ENCODE data around the gene MZT2A.
"Not testable (repeated sequence)": the region's sequence is repeated elsewhere in the genome, so short reads cannot be mapped to it uniquely, and the experiment has no call there.

MZT2A gene, protein sequence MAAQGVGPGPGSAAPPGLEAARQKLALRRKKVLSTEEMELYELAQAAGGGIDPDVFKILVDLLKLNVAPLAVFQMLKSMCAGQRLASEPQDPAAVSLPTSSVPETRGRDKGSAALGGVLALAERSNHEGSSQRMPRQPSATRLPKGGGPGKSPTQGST

DNA sequence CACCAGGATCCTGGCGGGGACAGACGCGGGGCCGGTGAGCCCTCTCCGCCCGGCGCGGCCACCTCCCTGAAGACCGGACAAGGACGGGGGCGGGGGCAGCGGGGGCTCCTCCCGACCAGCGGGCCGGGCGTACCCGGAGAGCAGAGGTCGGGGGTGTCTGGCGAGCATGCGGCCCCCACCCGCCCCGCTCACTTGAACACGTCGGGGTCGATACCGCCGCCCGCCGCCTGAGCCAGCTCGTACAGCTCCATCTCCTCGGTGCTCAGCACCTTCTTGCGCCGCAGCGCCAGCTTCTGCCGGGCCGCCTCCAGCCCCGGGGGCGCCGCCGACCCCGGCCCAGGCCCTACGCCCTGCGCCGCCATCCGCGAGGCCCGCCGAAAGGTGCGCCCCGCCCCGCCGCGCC lies at the start of gene MZT2A:
TSS of gene MZT2A (minus strand) at position 383 of the 403 bp plus-strand sequence. CDS start at position 362, 21 bp downstream.
- not testable (repeated sequence) for DNase-seq (ENCODE audit: low read depth)

DNA sequence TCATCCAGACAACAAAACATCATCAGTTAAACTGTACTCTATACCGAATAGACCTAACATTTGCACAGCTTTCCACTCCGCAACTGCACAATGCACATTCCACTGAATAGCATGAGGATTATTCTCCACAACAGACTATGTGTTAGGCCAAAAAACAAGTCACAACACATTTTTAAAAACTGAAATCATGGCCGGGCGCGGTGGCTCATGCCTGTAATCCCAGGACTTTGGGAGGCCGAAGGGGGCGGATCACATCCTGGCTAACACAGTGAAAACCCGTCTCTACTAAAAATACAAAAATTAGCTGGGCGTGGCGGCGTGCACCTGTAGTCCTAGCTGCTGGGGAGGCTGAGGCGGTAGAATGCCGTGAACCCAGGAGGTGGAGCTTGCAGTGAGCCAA lies 46.7 kb upstream of the MZT2A start:
- not testable (repeated sequence) for DNase-seq (ENCODE audit: low read depth)

DNA sequence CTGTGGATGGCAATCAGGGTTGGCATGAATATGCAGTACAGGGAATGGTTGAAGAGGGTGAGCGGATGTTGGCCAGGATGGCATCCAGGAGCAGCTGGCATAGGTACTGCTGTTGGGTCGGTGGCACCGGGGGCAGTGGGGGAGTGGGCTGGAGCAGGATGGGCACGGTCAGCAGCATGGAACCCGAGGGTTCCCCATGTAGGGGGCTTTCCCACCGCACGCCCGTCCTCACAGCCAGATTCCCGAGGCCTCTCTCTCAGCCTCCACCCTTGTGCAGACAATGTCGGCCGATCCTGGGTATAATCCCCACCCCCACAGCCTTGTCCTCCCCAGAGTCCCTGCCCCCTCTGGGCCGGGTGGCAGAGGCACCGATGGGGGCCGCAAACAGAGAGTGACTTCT lies 44.6 kb upstream of the MZT2A start:
- DNase-seq (ENCODE audit: low read depth) = not testable (repeated sequence)

DNA sequence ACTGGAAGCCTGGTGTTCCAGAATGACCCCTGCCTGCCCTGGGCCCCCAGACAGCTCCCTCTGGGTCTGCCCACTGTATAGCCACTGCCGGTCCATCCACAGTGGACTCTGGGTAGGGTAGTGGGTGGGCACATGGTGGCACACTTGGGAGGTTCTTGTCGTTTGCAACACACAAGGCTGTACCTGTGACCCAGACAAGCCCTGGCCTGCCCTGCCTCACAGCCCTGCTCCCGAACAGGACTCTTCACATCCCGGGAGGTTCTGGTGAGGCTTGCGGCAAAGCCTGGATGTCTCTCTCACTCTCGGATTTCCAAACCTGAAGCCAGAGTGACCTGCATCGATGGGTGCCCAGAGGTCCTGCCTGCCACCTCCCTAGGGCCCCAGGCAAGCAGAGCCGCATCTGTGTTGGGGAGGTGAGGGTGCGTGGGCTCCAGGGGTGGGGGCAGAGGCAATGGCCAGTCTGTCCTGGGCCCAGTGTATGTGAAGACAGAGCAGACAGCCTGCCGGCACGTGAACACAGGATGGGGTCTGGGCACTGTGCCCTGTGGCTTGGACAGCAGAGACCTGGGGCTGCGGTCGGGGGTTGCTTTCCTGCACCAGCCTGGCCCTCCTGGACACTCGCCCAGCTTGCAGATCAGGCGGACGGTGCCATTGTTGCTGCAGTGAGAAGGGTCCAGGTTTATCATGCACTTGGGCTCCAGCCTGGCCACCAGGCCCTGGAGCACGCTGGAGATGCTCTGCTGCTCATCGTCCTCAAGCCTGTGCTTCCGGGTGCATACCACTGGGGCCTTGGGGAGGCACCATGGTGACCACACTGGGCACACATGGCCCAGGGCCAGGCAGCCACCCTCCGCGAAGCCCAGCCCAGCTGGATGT lies 44.0 kb upstream of the MZT2A start:
- not testable (repeated sequence) for DNase-seq (ENCODE audit: low read depth)

DNA sequence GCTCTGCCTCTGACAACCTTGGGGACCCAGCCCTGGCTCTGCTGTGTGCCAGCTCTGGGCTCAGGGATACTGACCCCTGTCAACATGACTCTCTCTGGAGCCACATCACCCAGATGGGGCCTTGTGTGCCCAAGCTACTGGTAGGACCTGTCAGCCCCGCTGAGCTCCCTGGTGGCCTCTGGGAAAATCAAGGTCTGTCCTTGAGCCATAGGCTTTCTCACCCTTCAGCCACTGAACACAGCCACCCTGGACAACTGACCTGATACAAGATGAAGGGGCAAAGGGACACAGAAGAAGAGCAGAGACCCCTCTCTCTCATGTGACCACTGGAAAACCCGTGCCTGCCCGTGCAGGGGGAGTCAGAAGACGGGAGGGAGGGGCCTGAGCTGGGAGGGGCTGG lies 43.3 kb upstream of the MZT2A start:
- DNase-seq (ENCODE audit: low read depth) = no peak

DNA sequence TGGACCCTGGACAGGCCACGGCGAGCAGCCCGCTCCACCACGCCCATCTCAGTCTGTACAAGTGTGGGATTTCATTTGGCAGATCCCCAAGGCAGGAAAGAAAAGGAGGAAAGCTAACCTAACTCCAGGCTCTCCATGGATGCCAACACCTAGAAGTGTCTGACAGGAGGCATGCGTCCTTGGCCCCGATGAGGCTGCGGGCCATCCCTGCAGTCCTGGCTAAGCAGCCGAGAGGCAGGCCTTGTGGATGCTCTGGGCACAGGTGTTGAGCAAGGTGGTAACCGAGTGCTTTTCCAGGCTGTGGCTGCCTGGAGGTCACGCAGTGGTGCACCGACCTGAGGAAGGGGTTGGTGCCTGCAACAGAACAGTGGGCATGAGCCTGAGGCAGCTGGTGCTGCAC lies 42.8 kb upstream of the MZT2A start:
- not testable (repeated sequence) for DNase-seq (ENCODE audit: low read depth)

DNA sequence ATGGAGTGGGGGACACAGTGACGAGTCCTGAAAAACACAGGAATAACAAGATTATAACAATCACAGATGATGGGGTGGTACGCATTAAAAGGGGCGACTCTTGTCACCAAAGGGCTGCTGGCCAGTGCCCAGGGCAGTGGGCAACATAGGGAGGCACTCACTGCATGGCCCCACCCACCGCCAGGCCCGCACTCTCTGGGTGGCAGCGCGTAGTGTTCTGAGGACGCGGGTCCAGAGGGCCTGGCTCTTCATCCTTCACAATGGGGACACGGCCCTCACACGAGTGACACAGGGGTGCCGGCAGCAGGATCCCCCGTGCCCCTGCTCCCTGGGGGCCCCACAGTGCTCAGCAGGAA lies 42.1 kb upstream of the MZT2A start:
- not testable (repeated sequence) for DNase-seq (ENCODE audit: low read depth)

DNA sequence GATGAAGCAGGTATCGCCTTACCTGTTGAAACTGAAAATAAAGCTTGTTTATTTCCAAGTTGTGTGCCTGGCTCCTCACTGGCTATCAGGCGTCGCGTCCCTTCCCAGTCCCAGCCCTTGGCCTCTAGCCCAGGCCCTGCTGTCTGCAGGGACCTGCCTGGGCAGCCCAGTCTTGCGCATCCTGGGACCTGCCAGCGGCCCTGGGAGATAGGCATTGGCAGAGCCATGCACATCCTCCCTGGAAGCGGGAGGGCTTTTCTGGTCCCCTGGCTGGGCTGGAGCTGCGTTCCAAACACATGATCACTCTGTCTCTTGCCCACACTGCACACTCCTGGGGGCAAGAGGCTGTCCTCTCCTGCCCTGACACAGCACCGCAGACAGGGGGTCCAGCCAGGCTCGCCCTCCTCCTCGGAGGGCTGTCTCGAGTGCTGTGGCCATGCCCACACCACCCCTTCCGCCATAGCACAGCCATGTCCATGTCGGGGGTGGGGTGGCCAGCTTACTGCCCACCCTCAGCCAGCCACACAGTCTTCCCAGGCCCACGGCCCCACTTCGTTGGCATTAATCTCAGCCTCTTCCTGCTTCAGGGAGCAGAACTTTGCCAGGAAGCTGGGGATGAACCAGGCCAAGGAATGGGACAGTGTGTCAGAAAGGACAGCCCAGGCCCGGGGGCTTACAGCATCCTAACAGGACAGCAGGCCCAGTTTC lies 41.6 kb upstream of the MZT2A start:
- not testable (repeated sequence) for DNase-seq (ENCODE audit: low read depth)

DNA sequence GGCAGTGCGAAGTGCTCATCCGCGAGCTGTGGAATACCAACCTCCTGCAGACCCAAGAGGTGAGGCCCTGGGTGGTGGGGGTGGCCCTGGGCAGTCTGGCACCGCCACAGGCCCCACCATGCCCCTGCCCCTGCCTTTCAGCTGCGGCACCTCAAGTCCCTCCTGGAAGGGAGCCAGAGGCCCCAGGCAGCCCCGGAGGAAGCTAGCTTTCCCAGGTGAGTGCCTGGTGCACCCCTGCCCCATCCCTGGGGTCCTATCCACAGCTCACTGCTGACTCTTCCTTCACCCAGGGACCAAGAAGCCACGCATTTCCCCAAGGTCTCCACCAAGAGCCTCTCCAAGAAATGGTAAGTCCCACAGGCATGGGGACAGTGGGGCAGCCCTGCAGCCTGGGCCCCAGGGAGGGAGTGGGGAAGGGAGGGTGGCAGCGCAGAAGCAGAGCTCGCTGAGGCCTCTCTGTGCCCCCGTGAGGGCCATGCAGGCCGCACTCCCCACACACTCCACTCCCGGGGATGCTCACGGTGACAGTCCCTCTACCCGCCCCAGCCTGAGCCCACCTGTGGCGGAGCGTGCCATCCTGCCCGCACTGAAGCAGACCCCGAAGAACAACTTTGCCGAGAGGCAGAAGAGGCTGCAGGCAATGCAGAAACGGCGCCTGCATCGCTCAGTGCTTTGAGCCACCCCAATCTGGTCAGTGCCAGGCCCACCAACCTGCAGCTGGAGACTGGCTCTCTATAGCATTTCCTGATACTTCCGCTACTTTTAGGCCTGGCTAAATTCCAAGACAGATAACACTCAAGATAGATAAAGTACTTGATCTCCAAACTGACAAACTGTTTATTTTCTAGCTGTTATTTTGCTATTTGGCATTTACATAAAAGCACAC lies 40.8 kb upstream of the MZT2A start:
- not testable (repeated sequence) for DNase-seq (ENCODE audit: low read depth)

DNA sequence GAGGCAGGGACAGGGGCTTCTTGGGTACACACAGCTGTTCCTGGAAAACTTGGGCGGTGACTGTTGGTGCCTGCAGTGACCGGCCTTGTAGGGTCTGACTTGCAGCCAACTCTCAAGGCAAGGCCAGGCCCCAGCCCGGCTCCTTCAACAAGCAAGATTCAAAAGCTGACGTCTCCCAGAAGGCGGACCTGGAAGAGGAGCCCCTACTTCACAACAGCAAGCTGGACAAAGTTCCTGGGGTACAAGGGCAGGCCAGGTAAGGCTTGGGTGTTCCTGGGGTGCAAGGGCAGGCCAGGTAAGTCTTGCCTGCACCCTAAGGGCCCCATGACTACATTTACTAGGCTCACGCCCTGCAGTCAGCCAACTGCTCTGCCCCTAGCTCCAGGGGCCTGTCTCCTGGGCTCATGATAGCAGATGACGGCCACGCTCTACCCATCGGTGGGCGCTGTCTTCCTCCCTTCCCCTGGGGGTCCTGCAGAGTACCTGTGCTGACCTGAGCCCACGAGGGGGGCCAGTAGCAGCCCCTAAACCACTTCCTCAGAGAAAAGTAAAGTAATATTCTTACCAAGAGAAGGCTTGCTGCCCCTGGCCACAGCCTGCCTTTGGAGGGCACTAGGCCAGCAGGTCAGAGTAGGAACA lies 39.5 kb upstream of the MZT2A start:
- not testable (repeated sequence) for DNase-seq (ENCODE audit: low read depth)

DNA sequence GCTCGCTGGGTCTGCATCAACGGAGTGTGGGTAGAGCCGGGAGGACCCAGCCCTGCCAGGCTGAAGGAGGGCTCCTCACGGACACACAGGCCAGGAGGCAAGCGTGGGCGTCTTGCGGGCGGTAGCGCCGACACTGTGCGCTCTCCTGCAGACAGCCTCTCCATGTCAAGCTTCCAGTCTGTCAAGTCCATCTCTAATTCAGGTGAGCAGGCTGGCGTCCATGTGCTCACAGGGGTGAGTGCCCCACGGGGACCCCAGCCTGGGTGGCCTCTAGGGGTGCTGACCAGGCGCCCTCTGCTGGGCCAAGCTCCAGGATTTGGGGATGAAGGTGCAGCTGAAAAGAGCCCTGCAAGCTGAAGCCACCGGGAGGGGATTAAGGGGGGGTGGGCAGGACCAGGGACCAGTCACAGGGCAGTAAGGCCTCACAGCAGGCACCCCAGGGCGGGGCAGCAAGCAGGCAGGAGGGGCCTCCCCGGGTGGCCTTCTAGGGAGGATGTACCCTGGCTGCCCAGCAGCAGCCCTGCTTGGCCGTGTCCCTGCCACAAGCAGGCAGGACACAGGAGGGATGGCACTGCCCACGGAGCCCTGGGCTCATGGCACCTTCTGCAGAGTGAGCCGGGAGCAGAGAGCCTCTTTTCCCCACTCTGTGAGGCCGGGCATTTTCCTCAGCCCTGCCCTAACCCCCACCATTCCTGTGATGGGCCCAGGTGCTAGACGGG lies 38.6 kb upstream of the MZT2A start:
- not testable (repeated sequence) for DNase-seq (ENCODE audit: low read depth)

DNA sequence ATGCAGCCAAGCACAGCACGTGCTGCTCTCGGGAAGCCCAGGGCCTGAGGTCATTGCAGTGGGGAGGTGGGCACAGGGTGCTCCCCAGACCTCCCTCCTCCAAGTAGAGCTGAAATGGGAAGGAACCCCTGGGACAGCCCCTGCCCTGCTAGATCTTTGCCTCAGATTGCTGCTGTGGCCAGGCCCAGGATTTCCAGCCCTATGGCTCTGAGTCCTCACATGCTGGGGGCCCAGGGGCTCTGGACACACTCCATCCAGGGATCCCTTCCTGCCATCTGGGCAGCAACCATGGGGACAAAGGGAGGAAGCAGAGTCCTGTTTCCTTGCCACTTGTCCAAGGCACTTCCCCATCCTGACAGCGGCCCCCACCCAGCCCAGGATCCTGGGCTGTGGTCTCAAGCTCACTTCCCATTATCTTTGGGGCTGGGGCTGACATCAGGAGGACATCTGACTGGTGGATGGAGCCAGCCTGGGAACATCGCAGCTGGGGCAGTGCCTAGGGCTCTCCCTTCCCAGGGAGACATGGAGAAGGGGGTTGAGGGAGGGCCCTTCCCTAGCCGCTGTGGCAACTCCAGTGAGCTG lies 37.8 kb upstream of the MZT2A start:
- not testable (repeated sequence) for DNase-seq (ENCODE audit: low read depth)

DNA sequence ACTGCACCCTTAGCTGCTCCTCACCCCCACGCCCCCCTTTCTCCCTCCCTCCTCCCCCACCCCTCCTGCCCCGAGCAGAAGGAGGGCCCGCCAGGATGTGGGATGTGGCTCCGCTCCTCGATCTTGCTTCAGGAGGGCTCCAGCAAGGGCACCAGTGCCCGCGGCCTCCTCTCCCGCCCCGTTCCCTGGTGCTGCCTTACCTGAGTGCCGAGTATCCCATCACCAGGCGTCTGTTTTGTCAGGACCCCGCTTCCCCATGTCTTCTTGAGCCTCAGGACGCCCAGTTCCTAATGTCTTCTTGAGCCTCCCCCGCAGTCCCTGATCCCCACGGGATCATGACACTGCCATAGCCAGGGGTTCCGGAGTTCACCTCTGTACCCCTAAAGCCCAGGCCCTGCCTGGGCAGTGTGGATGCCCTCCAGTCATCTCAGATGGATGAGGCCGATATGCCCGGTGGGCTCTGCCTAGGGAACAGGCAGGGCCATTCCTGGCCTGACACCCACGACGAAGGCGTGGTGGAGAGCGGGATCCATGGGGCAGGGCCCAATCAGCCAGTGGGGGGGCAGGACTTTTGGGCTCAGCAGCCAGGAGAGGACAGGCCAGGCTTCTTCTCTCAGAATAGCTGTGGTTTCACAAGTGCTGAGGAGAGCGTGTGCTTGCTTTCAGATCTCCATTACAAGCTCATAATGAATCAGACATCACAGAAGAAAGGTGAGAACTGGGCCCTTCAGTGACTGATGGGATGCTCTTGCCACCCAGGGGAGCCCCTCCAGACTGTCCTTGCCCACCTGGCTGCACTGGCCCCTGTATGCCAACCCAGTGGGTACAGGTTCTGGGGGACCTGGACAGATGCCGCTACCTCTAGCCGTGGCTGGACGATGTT lies 37.0 kb upstream of the MZT2A start:
- not testable (repeated sequence) for DNase-seq (ENCODE audit: low read depth)

DNA sequence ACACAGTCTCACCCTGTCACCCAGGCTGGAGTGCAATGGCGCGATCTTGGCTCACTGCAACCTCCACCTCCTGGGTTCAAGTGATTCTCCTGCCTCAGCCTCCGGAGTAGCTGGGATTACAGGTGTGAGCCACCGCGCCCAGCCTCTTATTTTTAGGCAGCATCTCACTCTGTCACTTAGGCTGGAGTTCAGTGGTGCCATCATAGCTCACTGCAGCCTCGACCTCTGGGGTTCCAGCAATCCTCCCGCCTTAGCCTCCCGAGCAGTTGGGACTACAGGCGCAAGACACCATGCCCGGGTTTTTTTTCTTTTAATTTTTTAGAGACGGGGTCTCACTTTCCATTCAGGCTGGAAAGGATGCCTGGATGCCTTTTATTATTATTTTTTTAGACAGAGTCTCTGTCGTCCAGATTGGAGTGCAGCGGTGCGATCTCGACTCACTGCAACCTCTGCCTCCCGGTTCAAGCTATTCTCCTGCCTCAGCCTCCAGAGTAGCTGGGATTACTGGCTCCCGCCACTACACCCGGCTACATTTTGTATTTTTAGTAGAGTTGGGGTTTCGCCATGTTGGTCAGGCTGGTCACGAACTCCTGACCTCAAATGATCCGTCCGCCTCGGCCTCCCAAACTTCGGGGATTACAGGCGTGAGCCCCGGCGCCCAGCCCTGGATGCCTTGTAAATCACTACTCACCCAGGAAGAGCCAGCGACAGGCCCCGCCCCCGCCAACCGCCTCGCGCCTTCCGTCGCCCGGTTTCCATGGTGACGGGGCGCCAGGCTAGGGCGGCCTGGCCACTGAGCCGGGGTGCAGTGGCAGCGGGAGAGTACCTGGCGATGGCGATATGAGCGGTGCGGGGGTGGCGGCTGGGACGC lies 35.2 kb upstream of the MZT2A start, which contains the start of gene CCDC74A:
TSS of gene CCDC74A (plus strand) at position 758 of the 871 bp plus-strand sequence. CDS start at position 841, 83 bp downstream.
- DNase-seq (ENCODE audit: low read depth) = peak; percentile 55

DNA sequence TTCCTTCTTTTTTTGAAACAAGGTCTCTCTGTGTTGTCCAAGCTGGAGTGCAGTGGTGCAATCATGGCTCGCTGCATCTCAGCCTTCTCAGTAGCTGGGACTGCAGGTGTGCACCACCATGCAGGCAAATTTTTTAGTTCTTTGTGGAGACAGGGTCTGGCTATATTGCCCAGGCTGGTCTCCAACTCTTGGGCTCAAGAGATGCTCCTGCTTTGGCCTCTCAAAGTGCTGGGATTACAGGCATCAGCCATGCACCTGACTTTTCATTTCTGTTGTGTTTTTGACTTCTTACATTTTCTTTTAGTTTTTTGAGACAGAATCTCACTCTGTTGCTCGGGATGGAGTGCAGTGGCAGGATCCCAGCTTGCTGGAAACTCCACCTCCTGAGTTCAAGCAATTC lies 33.1 kb upstream of the MZT2A start:
- not testable (repeated sequence) for DNase-seq (ENCODE audit: low read depth)

DNA sequence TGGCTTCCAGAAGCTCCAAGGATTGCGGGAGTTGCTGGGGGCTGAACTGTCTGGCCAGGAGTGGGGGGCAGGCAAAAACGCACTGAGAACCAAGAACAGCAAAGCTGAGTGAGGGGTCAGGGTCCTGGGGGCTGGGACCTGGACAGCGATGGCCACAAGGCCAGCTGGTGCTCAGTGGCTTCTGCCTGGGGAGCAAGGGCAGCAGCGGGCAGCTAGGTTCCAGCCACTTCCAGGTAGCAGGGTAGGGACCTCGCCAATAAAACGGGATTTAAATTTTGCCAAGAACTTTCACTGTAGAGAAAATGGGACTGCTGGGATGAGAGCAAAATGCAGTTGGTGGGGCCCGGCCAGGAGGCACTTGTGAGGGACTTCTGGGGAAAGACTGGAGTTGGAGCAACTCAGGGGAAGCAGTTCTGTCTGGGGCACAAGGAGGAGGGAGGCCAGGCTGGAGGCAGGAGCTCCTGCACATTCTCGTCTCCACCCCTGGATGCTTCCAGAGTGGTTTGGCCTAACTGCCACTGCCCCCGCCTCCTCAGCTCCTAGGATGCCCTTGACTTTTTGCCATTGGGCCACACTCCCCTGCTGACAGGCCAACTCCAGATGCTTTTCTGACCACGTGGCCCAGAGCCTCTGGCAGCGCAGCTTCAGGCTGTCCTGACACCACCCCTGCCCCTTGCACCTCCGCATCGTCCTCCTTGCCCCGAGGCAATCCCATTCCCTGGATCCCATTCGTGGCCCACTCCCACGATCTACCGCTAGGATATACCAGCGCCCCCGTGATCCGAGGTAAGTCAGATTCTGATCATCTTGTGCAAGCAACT lies 30.0 kb upstream of the MZT2A start:
- no peak for DNase-seq (ENCODE audit: low read depth)

DNA sequence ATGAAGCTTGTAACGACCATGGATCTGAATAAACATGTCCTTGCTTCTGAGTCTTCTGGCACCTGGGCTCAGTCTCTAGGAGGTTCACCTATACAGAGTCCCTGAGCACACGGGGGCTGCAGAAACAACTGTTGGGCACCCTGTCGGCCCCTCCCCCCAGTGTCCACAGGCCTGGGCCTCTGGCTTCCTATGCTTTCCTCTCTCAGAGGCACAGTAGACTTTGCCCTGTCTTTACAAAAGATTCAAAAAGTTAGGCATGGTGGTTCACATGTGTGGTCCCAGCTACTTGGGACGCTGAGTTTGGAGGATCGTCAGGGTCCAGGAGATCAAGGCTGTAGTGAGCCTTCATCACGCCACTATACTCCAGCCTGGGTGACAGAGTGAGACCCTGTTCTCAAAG lies 29.3 kb upstream of the MZT2A start:
- not testable (repeated sequence) for DNase-seq (ENCODE audit: low read depth)

Measured in stimulated activated CD8-positive, alpha-beta memory T cell treated with anti-CD3 and anti-CD28 coated beads, Interleukin-12 subunit alpha, Interleukin-12 subunit beta, amount 100 ng/mL, for 1 hour (primary cell).